GOT3 (cell line): ENCODE data around the gene SLIT3.

Source experiments
- DNase-seq: peaks from one replicate; lab custom pipeline; 2025; ENCODE audit warnings: mixed read lengths; lab: John Stamatoyannopoulos, UW

The SLIT3 gene

GRCh38 chr5:168992016-168992415, 308.9 kb downstream of the SLIT3 start:
- DNase-seq = no peak

GRCh38 chr5:168991311-168991710, 309.6 kb downstream of the SLIT3 start:
- no peak for DNase-seq

- no peak for DNase-seq
These were observed 310.3 kb downstream of the SLIT3 start for GRCh38 chr5:168990679-168991078.

GRCh38 chr5:168989731-168990505, 311.0 kb downstream of the SLIT3 start:
- no peak for DNase-seq

GRCh38 chr5:168988699-168989098, 312.2 kb downstream of the SLIT3 start:
- DNase-seq = no peak

- DNase-seq = no peak
These were observed 313.2 kb downstream of the SLIT3 start for GRCh38 chr5:168987543-168988300.

GRCh38 chr5:168985454-168985853, 315.5 kb downstream of the SLIT3 start:
- no peak for DNase-seq

- no peak for DNase-seq
These were observed 316.7 kb downstream of the SLIT3 start for GRCh38 chr5:168984135-168984675.

- no peak for DNase-seq
These were observed 321.8 kb downstream of the SLIT3 start for GRCh38 chr5:168979135-168979534.

- no peak for DNase-seq
These were observed 322.4 kb downstream of the SLIT3 start for GRCh38 chr5:168978500-168978899.

GRCh38 chr5:168978015-168978414, 322.9 kb downstream of the SLIT3 start:
- no peak for DNase-seq

- DNase-seq = no peak
These were observed 324.5 kb downstream of the SLIT3 start for GRCh38 chr5:168976311-168976970.

GRCh38 chr5:168975331-168975730, 325.6 kb downstream of the SLIT3 start:
- no peak for DNase-seq

GRCh38 chr5:168974082-168974481, 326.9 kb downstream of the SLIT3 start:
- no peak for DNase-seq

GRCh38 chr5:168972731-168973130, 328.2 kb downstream of the SLIT3 start:
- no peak for DNase-seq

GRCh38 chr5:168971100-168971499, 329.8 kb downstream of the SLIT3 start:
- no peak for DNase-seq

GRCh38 chr5:168969326-168969886, 331.5 kb downstream of the SLIT3 start:
- DNase-seq = no peak

- no peak for DNase-seq
These were observed 332.9 kb downstream of the SLIT3 start for GRCh38 chr5:168967882-168968620.

GRCh38 chr5:168965638-168966037, 335.3 kb downstream of the SLIT3 start:
- DNase-seq = no peak

GRCh38 chr5:168964182-168964581, 336.8 kb downstream of the SLIT3 start:
- DNase-seq = no peak

GRCh38 chr5:168962306-168962705, 338.6 kb downstream of the SLIT3 start:
- no peak for DNase-seq
